Osteoblast (primary cell): ENCODE data around the gene TFAP2A. TPM values are rescaled to one million over a fixed set of nuclear protein-coding genes. Genes with fewer than 3 reads are reported as not detected.
A peak's percentile ranks its signal among the peaks of the same experiment; 100 is the strongest.

Experiments used
- DNase-seq: peaks from one replicate; pipeline ENCODE4 v3.0.0; 2011; ENCODE audit warnings: low spot score, mixed read lengths; ENCODE audit not compliant: insufficient read length; ENCODE audit errors: missing footprints
- H2AFZ ChIP-seq: 2 replicates; pipeline ENCODE4 v1.6.0; 2011; ENCODE audit warnings: mild to moderate bottlenecking, low read length
- H3K27ac ChIP-seq: 2 replicates; pipeline ENCODE4 v1.5.1; 2011; ENCODE audit warnings: mild to moderate bottlenecking, low read depth, low read length, moderate library complexity
- H3K27me3 ChIP-seq: 2 replicates; pipeline ENCODE4 v1.6.0; 2012; ENCODE audit warnings: mild to moderate bottlenecking, control low read depth, inconsistent platforms, low read length, moderate library complexity; ENCODE audit not compliant: insufficient read depth
- H3K36me3 ChIP-seq: 2 replicates; pipeline ENCODE4 v1.5.1; 2011; ENCODE audit warnings: mild to moderate bottlenecking, low read length, control low read depth, moderate library complexity; ENCODE audit not compliant: insufficient read depth
- H3K4me1 ChIP-seq: 2 replicates; pipeline ENCODE4 v1.5.1; 2011; ENCODE audit warnings: mild to moderate bottlenecking, low read length, control low read depth, moderate library complexity; ENCODE audit not compliant: insufficient read depth
- H3K4me2 ChIP-seq: 2 replicates; pipeline ENCODE4 v1.6.0; 2011; ENCODE audit warnings: mild to moderate bottlenecking, low read length; ENCODE audit not compliant: insufficient read depth
- H3K4me3 ChIP-seq: fragments of 200-600 bp; sonication (generic); 3 replicates; pipeline ENCODE4 v1.5.1; 2012; ENCODE audit warnings: mild to moderate bottlenecking, low read length, inconsistent platforms; ENCODE audit not compliant: insufficient read depth
- H3K79me2 ChIP-seq: 2 replicates; pipeline ENCODE4 v1.6.0; 2012; ENCODE audit warnings: mild to moderate bottlenecking, low read length, control low read depth, inconsistent platforms; ENCODE audit not compliant: insufficient read depth
- H3K9me3 ChIP-seq: 2 replicates; pipeline ENCODE4 v1.5.1; 2011; ENCODE audit warnings: low read depth, low read length, control low read depth
- H4K20me1 ChIP-seq: 2 replicates; pipeline ENCODE4 v1.6.0; 2012; ENCODE audit warnings: mild to moderate bottlenecking, low read length, control low read depth; ENCODE audit not compliant: insufficient read depth
- total RNA-seq: library from RNA; depleted of rRNA; stranded (reverse); fragments of >200 nt; gene quantifications from 2 replicates; pipeline ENCODE4 v1.2.3, GENCODE V29; 2012
- TF ChIP-seq, protein P1 (sequence below): IDR thresholded peaks from 2 replicates; pipeline ENCODE4 v1.5.1; 2011; ENCODE audit warnings: mild to moderate bottlenecking, low read depth, low read length, moderate library complexity; ENCODE audit errors: extremely low read depth

Gene TFAP2A
- total RNA-seq, 1 donor: 0.36 TPM

DNA sequence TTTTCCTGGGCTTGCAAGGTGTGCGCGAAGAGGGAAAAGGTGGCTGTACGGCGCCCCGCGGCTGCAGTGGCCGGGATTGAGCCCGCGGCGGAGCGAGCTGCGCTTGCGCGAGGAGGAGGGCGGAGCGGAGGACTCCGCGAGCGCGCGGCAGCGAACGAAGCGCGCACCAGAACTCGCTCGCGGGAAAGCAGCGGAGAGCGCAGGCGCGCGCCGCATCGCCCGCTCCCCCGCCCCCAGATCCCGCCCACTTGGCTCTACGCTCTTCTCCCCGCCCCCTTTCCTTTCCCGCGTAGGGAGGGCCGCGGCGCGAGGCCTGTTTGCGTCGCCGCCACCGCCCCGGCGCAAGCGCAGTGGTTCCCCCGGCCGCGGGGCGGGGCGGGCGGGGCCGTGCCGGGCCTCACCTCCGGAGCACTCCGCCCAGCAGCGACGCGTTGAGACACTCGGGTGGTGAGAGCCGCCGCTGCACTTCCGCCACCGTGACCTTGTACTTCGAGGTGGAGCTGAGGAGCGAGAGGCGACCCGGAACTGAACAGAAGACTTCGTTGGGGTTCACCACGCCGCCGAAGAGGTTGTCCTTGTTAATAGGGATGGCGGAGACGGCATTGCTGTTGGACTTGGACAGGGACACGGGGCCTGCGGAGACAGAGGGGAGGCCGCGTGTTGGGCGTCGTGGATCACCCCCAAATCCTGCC lies 10.6 kb downstream of the TFAP2A start:
- H3K79me2 ChIP-seq: no peaks in the 10 kb centered on the region
- peak; percentile 99 for DNase-seq
- H3K4me2 ChIP-seq: peak overlapping the region; percentile 100
- TF ChIP-seq, protein P1, sequence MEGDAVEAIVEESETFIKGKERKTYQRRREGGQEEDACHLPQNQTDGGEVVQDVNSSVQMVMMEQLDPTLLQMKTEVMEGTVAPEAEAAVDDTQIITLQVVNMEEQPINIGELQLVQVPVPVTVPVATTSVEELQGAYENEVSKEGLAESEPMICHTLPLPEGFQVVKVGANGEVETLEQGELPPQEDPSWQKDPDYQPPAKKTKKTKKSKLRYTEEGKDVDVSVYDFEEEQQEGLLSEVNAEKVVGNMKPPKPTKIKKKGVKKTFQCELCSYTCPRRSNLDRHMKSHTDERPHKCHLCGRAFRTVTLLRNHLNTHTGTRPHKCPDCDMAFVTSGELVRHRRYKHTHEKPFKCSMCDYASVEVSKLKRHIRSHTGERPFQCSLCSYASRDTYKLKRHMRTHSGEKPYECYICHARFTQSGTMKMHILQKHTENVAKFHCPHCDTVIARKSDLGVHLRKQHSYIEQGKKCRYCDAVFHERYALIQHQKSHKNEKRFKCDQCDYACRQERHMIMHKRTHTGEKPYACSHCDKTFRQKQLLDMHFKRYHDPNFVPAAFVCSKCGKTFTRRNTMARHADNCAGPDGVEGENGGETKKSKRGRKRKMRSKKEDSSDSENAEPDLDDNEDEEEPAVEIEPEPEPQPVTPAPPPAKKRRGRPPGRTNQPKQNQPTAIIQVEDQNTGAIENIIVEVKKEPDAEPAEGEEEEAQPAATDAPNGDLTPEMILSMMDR: no peak
- no peaks in the 10 kb centered on the region for H3K9me3 ChIP-seq
- H3K27ac ChIP-seq: peak overlapping the region; percentile 74
- peak overlapping the region; percentile 98 for H2AFZ ChIP-seq
- peaks cover 49% of the 10 kb centered on the region for H3K27me3 ChIP-seq
- H3K4me3 ChIP-seq: peak overlapping the region; percentile 83
- no peaks in the 10 kb centered on the region for H4K20me1 ChIP-seq
- peaks cover 11% of the 10 kb centered on the region for H3K4me1 ChIP-seq
- no peaks in the 10 kb centered on the region for H3K36me3 ChIP-seq

DNA sequence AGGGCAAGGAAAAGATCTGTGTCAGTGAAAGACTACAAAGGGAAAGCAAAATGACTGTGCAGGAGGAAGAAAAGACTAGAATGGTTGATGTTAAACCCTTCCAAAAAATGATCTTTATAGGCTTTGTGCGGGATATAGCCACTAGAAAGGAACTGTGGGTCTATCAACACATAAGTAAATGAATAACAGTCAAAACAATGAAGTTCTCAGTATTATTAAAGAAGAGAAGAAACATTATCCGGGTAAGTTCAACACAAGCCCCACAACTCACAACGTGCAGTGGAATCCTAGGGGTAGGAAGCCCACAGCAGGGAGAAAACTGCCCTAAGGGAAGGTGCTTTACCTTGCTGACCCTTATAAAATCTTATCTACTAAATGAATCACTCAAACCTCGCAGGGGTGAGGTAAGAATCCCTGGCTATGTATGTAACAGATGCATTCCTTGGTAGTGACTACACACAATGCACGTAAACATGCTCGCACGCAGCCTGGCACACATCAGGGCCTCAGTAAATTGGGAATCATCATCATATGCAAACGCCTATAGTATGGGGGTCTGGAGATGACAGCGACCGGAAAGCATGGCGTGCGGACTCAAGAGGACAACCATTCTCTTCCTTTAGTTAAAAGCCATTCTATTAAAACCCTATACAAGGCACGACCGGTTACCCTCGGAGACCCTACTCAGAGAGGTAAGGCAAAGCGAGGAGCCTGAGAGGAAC lies 11.3 kb downstream of the TFAP2A start:
- Histone ChIP-seq H3K9me3 (no peaks in the 10 kb centered on the region), H2AFZ (peak overlapping the region; percentile 98), H3K27ac (peak overlapping the region; percentile 74), H3K4me1 (peaks cover 11% of the 10 kb centered on the region), H3K36me3 (no peaks in the 10 kb centered on the region), H4K20me1 (no peaks in the 10 kb centered on the region), H3K27me3 (peaks cover 46% of the 10 kb centered on the region), H3K4me3 (peak overlapping the region; percentile 83), H3K79me2 (no peaks in the 10 kb centered on the region), H3K4me2 (peak overlapping the region; percentile 100)
- TF ChIP-seq, protein P1: no peak
- no peak for DNase-seq

DNA sequence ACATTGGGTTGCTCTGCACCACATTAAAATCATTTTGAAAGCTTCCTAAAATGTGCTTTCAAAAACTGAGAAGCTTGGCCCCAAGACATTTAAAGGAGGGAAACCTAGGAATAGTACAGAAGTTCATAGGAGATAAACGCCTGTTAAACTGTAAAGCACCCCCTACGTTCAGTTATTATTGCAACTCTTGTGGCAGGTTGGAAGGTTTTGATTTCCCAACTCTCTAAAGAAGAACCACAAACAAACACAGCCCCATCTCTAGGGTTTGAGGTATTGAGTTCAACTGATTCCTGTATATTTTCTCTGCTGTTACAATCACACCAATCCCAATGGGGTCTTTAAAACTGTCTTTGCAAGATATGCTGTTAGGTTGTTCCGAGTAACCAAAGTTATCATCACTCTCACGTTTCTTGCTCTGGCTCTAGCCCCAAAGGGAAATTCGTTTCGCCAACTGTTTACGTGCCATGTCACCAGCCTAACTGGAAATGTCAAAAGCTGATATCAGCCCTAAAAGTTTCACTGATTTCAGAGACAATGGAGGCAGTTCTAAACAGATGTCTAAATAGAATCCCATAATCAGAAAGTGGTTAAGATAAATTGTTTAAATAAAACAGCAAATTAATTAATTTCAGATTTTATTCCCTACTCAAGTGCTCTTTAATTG lies 12.1 kb downstream of the TFAP2A start:
- TF ChIP-seq, protein P1: no peak
- Histone ChIP-seq H2AFZ (no peak overlapping the region), H3K27me3 (peaks cover 39% of the 10 kb centered on the region), H3K4me2 (peak overlapping the region; percentile 100), H3K79me2 (no peaks in the 10 kb centered on the region), H3K9me3 (no peaks in the 10 kb centered on the region), H3K27ac (no peak overlapping the region), H3K4me3 (no peak overlapping the region), H4K20me1 (no peaks in the 10 kb centered on the region), H3K36me3 (no peaks in the 10 kb centered on the region), H3K4me1 (peaks cover 11% of the 10 kb centered on the region)
- no peak for DNase-seq
